Kasumi-1 (cell line): ENCODE data around the gene FUS.
"Not testable (repeated sequence)": the region's sequence is repeated elsewhere in the genome, so short reads cannot be mapped to it uniquely, and the experiment has no call there.

Experiments
- DNase-seq, 2 experiments: peaks; one replicate each; lab custom pipeline; 2025; lab: John Stamatoyannopoulos, UW

Gene FUS

DNA sequence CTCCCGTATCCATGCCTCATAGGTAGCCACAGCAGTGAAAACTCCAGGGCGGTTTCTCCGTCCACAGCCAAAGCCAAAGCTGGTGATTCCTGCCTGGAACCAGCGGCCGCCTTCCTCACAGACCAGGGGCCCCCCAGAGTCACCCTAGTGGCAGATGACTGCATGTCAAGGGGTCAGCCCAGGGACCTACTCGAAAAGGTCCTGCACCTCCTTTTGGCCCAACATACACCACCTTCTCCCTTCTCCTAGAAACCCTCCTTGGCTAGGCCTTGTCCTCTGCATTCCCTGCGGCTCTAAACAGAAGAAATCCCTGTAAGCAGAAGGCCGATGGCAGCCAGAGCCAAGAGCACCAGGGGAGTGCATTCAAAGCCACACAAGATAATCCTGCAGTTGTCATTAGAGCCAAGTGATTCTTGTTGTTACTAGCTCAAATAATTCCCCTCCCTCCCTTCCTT lies 36.2 kb upstream of the FUS start:
- no peak for DNase-seq

DNA sequence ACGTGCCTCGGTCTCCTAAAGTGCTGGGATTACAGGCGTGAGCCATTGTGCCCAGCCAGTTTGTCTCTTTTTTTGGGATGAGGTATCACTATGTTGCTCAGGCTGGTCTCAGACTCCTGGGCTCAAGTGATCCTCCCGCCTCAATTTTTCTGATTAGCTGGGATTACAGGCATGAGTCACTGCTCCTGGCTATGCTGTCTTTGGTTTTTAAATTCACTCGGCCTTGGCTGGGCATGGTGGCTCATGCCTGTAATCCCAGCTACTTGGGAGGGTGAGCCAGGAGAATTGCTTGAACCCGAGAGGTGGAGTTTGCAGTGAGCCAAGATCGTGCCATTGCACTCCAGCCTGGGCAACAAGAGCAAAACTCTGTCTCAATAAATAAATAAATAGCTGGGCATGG lies 35.5 kb upstream of the FUS start:
- DNase-seq = not testable (repeated sequence)

DNA sequence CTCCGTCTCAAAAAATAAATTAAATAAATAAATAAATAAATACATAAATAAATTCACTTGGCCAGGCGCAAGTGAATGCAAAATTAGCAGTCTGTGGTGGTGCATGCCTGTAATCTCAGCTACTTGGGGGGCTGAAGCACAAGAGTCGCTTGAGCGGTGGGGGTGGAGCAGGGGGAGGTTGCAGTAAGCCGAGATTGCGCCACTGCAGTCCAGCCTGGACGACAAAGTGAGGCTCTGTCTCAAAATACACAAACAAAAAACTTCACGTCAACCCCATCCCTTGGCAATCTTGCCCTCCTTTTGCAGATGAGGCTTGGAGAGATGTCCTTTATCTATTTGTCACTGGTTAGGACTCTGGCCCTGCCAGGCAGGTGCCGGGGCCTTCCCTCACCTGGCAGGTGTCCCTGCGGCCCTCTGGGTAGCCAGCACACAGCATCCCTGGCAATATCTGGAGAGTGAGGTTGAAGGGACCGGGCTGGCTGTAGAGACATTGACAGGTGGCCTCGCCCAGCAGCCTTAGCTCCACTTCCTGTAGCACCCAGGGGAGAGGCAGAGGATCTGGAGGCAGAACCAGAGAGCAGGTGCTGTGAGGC lies 34.4 kb upstream of the FUS start:
- no peak for DNase-seq

DNA sequence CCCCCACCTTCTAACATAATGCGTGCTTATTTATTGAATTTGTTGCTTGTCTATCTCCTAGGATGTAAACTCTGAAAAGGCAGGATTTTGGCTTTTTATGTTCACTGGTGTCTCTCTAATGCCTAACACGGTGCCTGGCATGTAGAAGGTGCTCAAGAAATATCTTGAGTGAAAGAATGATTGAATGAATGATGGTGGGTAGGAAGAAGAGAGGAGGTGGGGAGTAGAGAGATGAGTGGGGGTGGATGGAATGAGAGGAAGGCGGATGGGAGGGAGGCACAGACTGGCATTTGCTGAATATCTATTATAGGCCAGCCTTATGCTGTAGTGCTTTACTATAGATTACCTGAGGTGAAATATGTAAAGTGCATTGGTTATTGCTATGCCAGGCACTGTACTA lies 32.4 kb upstream of the FUS start:
- no peak for DNase-seq

DNA sequence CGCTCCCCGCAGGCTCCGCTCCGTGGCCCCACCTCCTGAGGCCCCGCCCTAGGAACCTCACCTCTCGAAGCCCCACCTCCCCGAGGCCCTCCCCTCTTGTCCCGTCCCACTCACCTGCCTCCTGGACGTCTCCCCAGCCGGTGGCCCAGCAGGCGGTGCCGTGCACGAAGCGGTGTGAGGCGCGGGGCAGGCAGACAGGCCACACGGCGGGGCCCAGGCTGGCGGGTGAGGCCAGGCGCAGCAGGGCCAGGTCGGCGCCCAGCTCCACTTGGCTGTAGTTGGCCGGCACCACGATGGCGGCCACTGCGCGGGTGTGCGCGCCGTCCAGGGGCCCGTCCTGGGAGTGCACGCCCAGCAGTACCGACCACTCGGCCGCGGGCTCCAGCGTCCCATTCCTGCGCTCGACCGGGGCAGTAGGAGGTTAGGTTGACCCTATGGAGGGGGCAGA lies 31.6 kb upstream of the FUS start:
- DNase-seq = no peak

DNA sequence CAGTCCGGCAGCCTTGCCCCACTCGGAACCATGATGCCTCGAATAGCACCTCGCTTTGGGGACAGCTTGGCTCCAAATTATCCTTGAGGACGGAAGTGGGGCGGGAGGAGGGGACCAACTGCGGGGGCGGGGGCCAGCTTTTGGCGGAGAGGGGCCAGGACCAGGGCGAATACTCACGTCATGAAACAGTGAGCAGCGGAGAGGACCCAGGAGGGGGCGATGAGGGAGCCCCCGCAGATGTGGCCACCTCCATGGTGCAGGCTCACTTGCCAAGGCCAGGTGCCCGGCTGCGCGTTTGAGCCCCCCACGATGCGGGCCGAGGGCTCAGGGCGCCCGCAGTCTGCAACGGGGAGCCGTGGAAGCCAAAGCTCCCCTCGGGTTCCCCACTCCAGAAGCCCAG lies 31.0 kb upstream of the FUS start:
- no peak for DNase-seq

DNA sequence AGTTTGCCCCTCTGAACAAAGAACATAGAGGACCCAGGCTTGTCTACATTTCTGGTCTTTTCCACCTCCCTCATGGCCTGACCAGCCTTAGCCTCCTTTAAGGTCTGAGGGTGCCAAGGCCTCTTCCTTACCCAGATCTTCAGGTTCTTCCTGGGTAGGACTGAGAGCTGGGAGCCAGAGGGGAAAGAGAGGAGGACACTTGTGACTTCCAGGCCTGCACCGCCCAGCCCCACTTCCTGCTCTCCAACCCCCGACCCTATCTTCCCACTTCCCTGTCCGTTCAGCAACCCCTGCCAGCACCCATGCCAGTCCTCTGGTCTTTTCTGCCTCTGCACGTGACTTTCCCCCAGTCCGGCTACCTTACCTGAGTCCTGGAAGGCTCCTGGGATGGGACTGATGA lies 30.6 kb upstream of the FUS start:
- DNase-seq = no peak

DNA sequence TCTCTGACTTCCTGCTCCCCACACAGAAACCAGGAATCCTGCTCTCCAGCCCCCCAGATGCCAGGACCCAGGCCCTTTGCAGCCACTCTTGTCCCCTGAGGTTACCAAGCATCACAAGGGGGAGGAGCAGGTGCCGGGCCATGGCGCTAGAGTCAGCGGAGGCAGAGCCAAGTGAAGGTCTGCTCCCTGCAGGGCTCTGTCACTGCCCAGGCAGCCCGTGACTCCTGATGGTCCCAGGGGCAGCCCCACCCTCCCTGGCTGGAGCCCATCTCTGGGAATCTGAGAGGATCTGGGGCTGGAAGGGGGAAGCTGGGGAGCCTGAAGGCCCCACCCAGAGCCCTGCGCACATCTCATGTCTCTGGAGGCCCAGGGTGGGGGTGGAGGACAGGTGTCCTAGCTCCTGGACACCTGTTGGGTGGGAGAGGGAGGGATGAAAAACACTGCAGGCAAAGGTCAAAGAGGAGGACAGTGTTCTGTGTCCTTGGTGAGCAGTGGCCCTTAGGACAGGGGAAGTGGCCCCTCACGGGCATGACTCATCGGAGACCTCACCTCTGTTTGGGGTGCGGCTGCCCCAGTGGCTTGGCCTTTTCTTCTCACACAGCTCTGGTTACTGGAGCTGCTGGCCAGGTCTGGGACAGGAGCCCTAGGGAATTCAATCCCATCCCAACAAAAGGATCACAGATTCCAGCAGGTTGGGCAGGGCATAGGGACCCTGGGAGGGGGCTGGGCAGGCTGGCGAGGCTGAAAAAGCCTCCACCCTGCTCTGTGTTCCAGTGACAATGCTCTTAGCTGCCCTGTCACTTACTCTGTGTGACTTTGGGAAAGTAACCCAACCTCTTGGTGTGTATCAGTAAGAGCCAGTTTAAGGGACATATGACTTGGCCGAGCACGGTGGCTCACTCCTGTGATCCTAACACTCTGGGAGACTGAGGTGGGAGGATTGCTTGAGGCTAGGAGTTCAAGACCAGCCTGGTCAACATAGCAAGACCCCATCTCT lies 29.7 kb upstream of the FUS start, which contains the start of gene PRSS36:
Gene PRSS36, minus strand, starts transcription at position 173 of the 997 bp plus-strand sequence. Its CDS starts 31 bp downstream, at position 142.
- DNase-seq = no peak

DNA sequence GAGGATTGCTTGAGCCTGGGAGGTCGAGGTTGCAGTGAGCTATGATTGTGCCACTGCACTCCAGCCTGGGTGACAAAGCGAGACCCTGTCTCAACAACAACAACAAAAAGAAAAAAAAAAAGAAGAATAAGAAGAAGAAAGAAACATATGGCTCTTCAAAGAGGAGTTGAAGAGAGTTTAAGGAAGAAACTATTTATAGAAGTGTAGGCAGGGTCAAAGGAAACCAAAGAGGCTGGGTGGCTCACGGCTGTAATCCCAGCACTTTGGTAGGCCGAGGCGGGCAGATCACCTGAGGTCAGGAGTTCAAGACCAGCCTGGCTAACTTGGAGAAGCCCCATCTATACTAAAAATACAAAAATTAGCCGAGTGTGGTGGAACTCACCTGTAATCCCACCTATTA lies 29.0 kb upstream of the FUS start:
- DNase-seq = not testable (repeated sequence)

DNA sequence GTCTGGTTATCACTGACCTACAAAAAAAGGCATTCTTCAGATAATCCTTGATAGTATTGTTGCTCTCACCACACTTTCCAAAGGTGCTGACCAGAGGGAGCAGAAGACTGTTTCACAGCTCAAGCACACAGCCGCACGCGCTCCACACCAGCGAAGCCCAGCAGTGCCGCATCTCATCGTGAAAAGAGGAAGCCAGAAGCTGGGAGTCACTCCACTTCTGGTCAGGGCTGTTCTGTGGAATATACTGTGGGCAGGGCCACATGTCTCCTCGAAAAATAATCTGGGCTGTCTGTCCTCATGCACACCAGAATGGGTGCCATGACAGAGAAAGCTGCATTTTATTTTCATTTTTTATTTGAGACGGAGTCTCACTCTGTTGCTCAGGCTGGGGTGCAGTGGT lies 22.8 kb upstream of the FUS start:
- DNase-seq = peak in 1 of 2 experiments; percentile 36

DNA sequence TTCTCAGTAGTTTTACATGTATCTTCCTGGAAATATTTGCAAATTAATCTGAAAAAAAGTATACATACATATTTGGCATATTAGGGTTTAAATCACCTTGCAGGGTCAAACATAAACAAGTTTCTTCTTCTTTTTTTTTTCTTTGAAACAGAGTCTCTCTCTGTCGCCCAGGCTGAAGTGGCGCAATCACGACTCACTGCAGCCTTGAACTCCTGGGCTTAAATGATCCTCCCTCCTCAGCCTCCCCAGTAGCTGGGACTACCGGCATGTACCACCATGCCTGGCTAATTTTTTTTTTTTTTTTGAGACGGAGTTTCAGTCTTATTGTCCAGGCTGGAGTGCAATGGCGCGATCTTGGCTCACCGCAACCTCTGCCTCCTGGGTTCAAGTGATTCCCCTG lies 12.6 kb upstream of the FUS start:
- DNase-seq = no peak

DNA sequence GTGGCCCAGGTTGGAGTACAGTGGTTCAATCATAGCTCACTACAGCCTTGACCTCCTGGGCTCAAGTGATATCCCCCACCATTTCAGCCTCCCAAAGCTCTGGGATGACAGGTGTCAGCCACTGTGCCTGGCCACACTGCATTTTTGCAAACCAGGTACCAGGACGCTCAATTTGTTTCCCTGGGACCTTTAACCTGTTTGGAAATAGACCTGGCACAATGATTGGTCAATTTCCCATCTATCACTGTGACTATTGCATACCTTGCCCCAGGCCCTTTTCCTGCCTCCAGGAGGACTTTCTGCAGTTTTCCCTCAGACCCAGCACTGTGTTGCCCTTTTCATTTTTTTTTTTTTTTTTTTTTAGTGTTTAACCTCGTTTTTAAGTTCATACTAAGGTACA lies 11.1 kb upstream of the FUS start:
- DNase-seq = no peak

DNA sequence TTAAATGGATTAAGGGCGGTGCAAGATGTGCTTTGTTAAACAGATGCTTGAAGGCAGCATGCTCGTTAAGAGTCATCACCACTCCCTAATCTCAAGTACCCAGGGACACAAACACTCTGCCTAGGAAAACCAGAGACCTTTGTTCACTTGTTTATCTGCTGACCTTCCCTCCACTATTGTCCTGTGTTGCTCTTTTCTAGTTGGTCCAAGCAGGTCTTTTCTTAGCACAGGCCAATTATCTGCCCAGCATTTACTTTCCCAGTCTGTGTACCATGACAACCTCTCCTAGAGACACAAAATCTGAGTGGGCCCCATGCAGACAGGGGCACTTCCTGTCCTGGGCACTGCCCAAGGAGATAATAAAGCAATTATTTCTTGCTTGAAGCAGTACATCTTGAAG lies 9.9 kb upstream of the FUS start:
- DNase-seq = not testable (repeated sequence)

DNA sequence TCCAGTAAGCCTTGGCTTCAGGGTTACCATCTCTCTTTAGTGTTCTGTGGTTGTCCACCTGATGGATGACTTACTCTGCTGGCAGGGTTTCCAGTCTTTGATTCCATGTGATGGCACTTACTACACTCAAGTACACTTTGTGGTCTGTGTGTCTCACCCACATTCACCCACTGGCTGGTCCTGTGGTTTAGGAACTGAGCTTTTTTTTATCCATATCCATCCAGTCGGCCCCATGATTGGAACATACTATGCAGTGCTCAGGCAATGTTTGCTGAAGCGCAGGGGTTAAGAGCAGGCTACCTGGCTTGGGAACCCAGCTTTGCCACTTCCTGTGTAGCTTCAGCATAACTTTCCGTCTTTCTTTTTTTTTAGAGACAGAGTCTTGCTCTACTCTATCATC lies 2.8 kb upstream of the FUS start:
- no peak for DNase-seq

DNA sequence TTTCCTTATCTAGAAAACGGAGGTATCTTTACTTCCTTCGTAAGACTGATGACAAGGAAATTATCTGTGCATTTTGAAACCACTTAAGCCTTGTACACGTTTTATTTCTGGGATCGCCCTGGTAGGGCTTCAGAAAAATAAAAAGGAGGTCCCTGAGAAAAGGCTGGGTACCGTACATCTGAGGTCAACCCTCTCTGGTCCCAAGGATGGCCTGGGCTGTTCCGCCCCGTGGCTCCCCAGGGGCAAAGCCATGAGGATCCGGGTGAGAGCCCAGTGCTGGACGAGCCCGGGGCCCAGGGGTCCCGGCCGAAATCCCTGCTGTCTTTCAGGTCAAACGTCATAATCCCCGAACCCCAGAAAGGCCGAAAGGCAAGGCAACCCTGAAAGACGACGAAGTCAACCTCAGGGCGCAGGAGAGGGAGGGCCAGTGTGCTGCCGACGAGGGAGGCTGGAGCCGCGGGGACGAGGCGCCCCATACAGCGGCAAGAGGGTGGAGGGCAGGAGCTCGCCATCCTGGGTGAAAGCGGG lies 656 bp upstream of the FUS start:
- DNase-seq = no peak

DNA sequence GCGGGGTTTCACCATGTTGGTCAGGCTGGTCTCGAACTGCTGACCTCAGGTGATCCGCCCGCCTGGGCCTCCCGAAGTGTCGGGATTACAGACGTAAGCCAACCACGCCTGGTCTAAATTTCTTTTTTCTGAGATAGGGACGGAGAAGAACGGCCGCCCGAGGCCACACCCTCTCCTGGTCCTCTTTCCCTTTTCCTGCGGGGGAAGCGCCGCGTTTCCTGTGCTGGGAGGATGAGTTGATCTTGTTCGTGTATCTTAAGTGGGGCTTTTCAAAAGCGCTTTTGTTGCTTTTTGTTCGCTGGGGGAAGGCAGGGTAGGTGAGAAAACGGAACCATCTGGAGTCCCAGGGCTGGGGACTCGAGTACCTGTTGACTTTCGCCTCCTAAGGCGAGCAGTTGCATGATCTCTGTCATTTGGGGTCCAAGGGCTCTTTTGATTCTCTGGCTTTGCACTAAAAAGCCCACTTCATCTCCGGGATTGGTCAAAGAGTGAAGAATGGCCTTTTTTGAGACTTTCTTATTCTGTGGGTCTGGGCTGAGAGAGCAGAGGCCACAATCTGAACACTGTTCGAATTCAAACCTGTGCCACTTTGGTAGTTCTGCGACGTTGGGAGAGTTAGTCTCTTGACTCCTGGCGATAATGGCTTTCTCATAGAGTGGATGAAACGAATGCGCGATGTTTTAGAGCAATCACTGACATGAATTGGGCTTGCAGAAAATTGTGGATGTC lies 1.3 kb downstream of the FUS start:
- DNase-seq = no peak

DNA sequence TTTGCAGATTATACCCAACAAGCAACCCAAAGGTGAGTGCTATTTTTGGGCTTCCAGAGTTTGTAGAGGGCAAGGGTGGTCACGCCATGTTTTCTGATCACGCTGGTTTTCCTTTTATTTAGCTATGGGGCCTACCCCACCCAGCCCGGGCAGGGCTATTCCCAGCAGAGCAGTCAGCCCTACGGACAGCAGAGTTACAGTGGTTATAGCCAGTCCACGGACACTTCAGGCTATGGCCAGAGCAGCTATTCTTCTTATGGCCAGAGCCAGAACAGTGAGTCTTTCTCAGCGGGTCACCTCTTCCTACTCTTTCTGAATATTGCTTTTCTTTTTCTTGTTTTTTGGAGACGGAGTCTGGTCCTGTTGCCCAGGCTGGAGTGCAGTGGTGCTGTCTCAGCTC lies 2.5 kb downstream of the FUS start:
- no peak for DNase-seq

DNA sequence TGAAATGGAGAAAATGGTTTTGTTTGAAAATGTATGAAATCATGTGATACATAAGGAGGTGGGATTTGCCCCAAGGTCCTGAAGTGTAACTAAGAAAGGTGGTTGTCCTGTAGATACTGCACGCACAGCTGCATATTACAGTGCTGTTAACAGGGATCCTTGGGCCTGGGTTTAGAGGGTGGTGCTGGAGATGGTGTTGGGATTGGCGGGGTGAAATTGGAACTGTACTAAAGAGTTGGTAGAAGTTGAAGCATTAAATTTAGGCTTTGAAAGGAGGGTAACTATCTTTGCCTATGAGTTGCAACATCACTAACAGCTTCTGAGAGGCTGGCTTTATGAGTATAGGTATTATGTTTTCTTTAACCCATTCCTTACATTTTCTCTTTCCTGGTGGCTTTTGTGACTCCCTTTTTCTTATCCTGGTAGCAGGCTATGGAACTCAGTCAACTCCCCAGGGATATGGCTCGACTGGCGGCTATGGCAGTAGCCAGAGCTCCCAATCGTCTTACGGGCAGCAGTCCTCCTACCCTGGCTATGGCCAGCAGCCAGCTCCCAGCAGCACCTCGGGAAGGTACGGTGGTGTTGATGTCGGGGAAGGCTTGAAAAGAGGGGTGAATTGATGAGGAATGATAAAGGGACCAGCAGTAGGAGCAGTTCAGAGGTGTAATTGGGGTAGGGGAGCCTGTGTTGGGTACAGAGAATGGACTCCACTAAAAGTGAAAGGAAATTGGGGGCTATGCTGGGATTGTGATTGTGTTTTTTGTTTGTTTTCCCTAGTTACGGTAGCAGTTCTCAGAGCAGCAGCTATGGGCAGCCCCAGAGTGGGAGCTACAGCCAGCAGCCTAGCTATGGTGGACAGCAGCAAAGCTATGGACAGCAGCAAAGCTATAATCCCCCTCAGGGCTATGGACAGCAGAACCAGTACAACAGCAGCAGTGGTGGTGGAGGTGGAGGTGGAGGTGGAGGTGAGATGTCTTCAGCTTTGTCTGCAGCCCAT lies 3.8 kb downstream of the FUS start:
- no peak for DNase-seq

DNA sequence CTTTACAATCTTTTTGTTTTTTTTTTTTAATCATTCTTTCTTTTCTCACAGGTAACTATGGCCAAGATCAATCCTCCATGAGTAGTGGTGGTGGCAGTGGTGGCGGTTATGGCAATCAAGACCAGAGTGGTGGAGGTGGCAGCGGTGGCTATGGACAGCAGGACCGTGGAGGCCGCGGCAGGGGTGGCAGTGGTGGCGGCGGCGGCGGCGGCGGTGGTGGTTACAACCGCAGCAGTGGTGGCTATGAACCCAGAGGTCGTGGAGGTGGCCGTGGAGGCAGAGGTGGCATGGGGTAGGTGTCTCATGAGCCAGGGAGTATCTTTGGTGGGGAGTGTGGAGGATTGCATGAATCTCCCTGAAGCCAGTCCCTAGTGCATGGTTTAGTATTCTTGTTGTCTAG lies 4.9 kb downstream of the FUS start:
- DNase-seq = no peak

DNA sequence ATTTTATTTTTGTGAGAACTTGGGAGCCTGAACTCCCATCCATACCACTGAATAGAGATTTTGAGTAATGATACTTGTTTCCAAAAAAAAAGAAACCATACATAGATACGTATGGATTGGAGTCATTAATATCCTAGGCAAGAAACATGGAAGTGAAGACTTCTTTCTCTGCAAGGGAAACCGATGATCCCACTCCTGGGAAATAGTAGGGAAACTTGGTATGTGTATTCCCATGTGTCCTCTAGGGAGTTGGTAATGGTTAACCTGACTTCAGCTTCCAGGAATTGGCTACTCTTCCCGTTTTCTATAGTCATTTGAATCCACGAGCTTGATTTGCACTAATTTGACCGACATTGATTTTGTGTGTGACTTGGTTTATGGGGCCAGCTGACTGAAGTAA lies 5.4 kb downstream of the FUS start:
- DNase-seq = no peak

DNA sequence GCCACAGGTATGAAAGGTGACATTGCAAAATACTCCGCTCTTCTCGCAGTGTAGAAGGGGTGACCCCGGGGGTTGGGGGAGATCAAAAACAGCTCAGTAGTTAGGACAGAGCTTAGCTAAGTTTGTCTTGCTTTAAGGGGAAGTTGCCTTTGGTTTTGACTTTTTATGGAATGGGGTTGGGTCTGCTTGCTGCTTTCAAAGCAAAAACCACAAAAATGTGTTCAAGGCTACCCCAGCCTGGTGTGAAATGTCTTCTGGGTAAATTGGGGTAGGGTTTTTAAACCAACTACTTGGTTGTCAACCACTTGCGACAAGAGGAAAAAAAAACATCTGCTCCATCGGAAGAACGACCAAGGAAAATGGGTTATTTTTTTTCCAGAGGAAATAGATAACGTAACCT lies 6.2 kb downstream of the FUS start:
- DNase-seq = peak; percentile 26 to 38
